Mesenteric fat pad (tissue), 1 donor: ENCODE results near the gene TRMT61B. TPM values are rescaled to one million over a fixed set of nuclear protein-coding genes. Genes with fewer than 3 reads are reported as not detected.

Experiments used
- total RNA-seq: library from RNA; stranded (reverse); fragmentation: NEBNext Ultra II Directional; extraction: Animal tissue kit (Norgen Biotek cat#: 25700); gene quantifications from one replicate; pipeline ENCODE4 v1.2.1, GENCODE V29; 2021
- donor health status: DM: yes; HTN: yes; CAD: no.

The TRMT61B gene
- total RNA-seq, 1 donor from 2014 or later = 10.9 TPM

Other genes with a start within 250 kb of the TRMT61B start
- 201 TPM for gene PPP1CB, start 118.5 kb downstream of the TRMT61B start, total RNA-seq
- 2.0 TPM for gene SPDYA, start 59.5 kb downstream of the TRMT61B start, total RNA-seq
- 98.8 TPM for gene WDR43, start 24.4 kb upstream of the TRMT61B start, total RNA-seq
- gene TOGARAM2, start 111.0 kb upstream of the TRMT61B start, total RNA-seq = 0.39 TPM
- gene PCARE, start 204.2 kb upstream of the TRMT61B start, total RNA-seq = 0.06 TPM
- 48.2 TPM for gene CLIP4, start 245.1 kb upstream of the TRMT61B start, total RNA-seq